Left ventricle myocardium inferior (tissue), 1 donor: ENCODE results near the gene PIEZO2. TPM values are rescaled to one million over a fixed set of nuclear protein-coding genes. Genes with fewer than 3 reads are reported as not detected.
A peak's percentile ranks its signal among the peaks of the same experiment; 100 is the strongest.

ENCODE experiments used
- DNase-seq: peaks from one replicate; pipeline ENCODE4 v3.0.0-alpha.2; 2020
- H3K27ac ChIP-seq: fragments of 200-600 bp; replicated peaks from 2 replicates; pipeline ENCODE4 v1.8.0; 2021
- H3K27me3 ChIP-seq: fragments of 200-600 bp; 2 replicates; pipeline ENCODE4 v1.8.0; 2021; ENCODE audit warnings: low read depth
- H3K36me3 ChIP-seq: fragments of 200-600 bp; 2 replicates; pipeline ENCODE4 v1.8.0; 2021
- H3K4me1 ChIP-seq: fragments of 200-600 bp; 2 replicates; pipeline ENCODE4 v1.8.0; 2021
- H3K4me3 ChIP-seq: fragments of 200-600 bp; 2 replicates; pipeline ENCODE4 v1.8.0; 2021; ENCODE audit warnings: mild to moderate bottlenecking, moderate library complexity
- H3K9me3 ChIP-seq: fragments of 200-600 bp; replicated peaks from 2 replicates; pipeline ENCODE4 v1.8.0; 2021
- CTCF ChIP-seq: fragments of 200-600 bp; IDR thresholded peaks from 2 replicates; pipeline ENCODE4 v1.8.0; 2021; ENCODE audit warnings: antibody characterized with exemption, mild to moderate bottlenecking, borderline replicate concordance
- intact Hi-C: fragments of 100-400 bp; cut with micrococcal nuclease; formaldehyde crosslinking; loops from one replicate; pipeline ENCODE4 v1.11.0; 2022
- total RNA-seq: library from RNA; stranded (reverse); fragmentation: NEBNext Ultra II Directional; extraction: Animal tissue kit (Norgen Biotek cat#: 25700); gene quantifications from one replicate; pipeline ENCODE4 v1.2.1, GENCODE V29; 2021
- donor health status: DM: no; HTN: yes; CAD: no; lungs with severe emphysema.

Gene PIEZO2
- total RNA-seq, 1 donor from 2014 or later = 0.33 TPM

- peaks cover 4% of the 10 kb centered on the region for H3K4me1 ChIP-seq
- no peak for TF ChIP-seq CTCF
- peak; percentile 16 for DNase-seq
- peaks cover 7% of the 10 kb centered on the region for H3K27me3 ChIP-seq
- H3K9me3 ChIP-seq = no peaks in the 10 kb centered on the region
- intact Hi-C loops = no loop called here
- H3K36me3 ChIP-seq = no peaks in the 10 kb centered on the region
- no peak overlapping the region for H3K27ac ChIP-seq
- no peak overlapping the region for H3K4me3 ChIP-seq
These were observed 277.1 kb downstream of the PIEZO2 start for GRCh38 chr18:10872304-10872703.

- Histone ChIP-seq H3K4me3 (no peak overlapping the region), H3K4me1 (no peaks in the 10 kb centered on the region), H3K36me3 (no peaks in the 10 kb centered on the region), H3K27ac (no peak overlapping the region), H3K27me3 (peaks cover 22% of the 10 kb centered on the region), H3K9me3 (peaks cover 16% of the 10 kb centered on the region)
- no peak for DNase-seq
- no peak for TF ChIP-seq CTCF
- intact Hi-C loops = no loop called here
These were observed 284.6 kb downstream of the PIEZO2 start for GRCh38 chr18:10864722-10865121.

GRCh38 chr18:10863026-10863425 is 286.3 kb downstream of the PIEZO2 start:
- no peak for TF ChIP-seq CTCF
- intact Hi-C loops = no loop called here
- no peak for DNase-seq
- no peak overlapping the region for H3K4me3 ChIP-seq
- H3K4me1 ChIP-seq = no peaks in the 10 kb centered on the region
- no peaks in the 10 kb centered on the region for H3K36me3 ChIP-seq
- peaks cover 16% of the 10 kb centered on the region for H3K9me3 ChIP-seq
- peaks cover 32% of the 10 kb centered on the region for H3K27me3 ChIP-seq
- no peak overlapping the region for H3K27ac ChIP-seq

- intact Hi-C loops = no loop called here
- Histone ChIP-seq H3K36me3 (no peaks in the 10 kb centered on the region), H3K9me3 (peaks cover 16% of the 10 kb centered on the region), H3K4me1 (no peaks in the 10 kb centered on the region), H3K4me3 (no peak overlapping the region), H3K27me3 (peaks cover 29% of the 10 kb centered on the region), H3K27ac (no peak overlapping the region)
- no peak for DNase-seq
- TF ChIP-seq CTCF = no peak
These were observed 288.4 kb downstream of the PIEZO2 start for GRCh38 chr18:10860928-10861327.

- H3K4me1 ChIP-seq = no peaks in the 10 kb centered on the region
- TF ChIP-seq CTCF = no peak
- no peak overlapping the region for H3K27ac ChIP-seq
- H3K9me3 ChIP-seq = peaks cover 14% of the 10 kb centered on the region
- H3K4me3 ChIP-seq = no peak overlapping the region
- intact Hi-C loops = no loop called here
- peaks cover 30% of the 10 kb centered on the region for H3K27me3 ChIP-seq
- DNase-seq = no peak
- H3K36me3 ChIP-seq = no peaks in the 10 kb centered on the region
These were observed 289.0 kb downstream of the PIEZO2 start for GRCh38 chr18:10860382-10860781.

GRCh38 chr18:10858477-10858876 is 290.9 kb downstream of the PIEZO2 start:
- Histone ChIP-seq H3K27me3 (peaks cover 42% of the 10 kb centered on the region), H3K9me3 (no peaks in the 10 kb centered on the region), H3K27ac (no peak overlapping the region), H3K4me1 (no peaks in the 10 kb centered on the region), H3K36me3 (no peaks in the 10 kb centered on the region), H3K4me3 (no peak overlapping the region)
- DNase-seq = no peak
- no peak for TF ChIP-seq CTCF
- intact Hi-C loops = no loop called here
